Measurements from ENCODE around the gene ERFL.

Gene ERFL

GRCh38 chr19:41930322-41930722 is 2.1 kb upstream of the ERFL start:
- no peak for TF ChIP-seq CTCF (IDR thresholded peaks at IDR 0.05; ENCODE audit: extremely low read depth, missing control alignments)

GRCh38 chr19:41929536-41930071 is 1.4 kb upstream of the ERFL start:
- no peak for TF ChIP-seq CTCF (IDR thresholded peaks at IDR 0.05; ENCODE audit: extremely low read depth, missing control alignments)
- DNase-seq (ENCODE audit: low spot score): no peak

More at GRCh38 chr19:41930322-41930722, 2.1 kb upstream of the ERFL start:
- no peak for DNase-seq (ENCODE audit: low spot score)

GRCh38 chr19:41928754-41929535 is 696 bp upstream of the ERFL start:
- DNase-seq (ENCODE audit: low spot score): no peak
- no peak for TF ChIP-seq CTCF (IDR thresholded peaks at IDR 0.05; ENCODE audit: extremely low read depth, missing control alignments)

GRCh38 chr19:41927497-41928192 is 604 bp downstream of the ERFL start:
- no peak for DNase-seq (ENCODE audit: low spot score)
- TF ChIP-seq CTCF (IDR thresholded peaks at IDR 0.05; ENCODE audit: extremely low read depth, missing control alignments): no peak

GRCh38 chr19:41926763-41927496 is 1.3 kb downstream of the ERFL start:
- DNase-seq (ENCODE audit: low spot score): no peak

GRCh38 chr19:41926028-41926762 is 2.1 kb downstream of the ERFL start:
- no peak for DNase-seq (ENCODE audit: low spot score)
- no peak for TF ChIP-seq CTCF (IDR thresholded peaks at IDR 0.05; ENCODE audit: extremely low read depth, missing control alignments)

More at GRCh38 chr19:41926763-41927496, 1.3 kb downstream of the ERFL start:
- TF ChIP-seq CTCF (IDR thresholded peaks at IDR 0.05; ENCODE audit: extremely low read depth, missing control alignments): no peak

Measured in GM20000 (cell line).